T follicular helper cell (primary cell): ENCODE data around the gene MT1HL1.
"Not testable (repeated sequence)": the region's sequence is repeated elsewhere in the genome, so short reads cannot be mapped to it uniquely, and the experiment has no call there.

Experiments used
- DNase-seq: peaks from one replicate; pipeline ENCODE4 v3.0.0-alpha.2; 2020; ENCODE audit warnings: low read depth

The MT1HL1 gene

GRCh38 chr1:237016626-237017025, 12.4 kb upstream of the MT1HL1 start:
- DNase-seq, result no peak

- no peak for DNase-seq
Measured at GRCh38 chr1:237013608-237014007, 9.4 kb upstream of the MT1HL1 start.

- DNase-seq, result no peak
Measured at GRCh38 chr1:237012788-237013383, 8.6 kb upstream of the MT1HL1 start.

- DNase-seq, result no peak
Measured at GRCh38 chr1:237012361-237012760, 8.1 kb upstream of the MT1HL1 start.

GRCh38 chr1:237011432-237011831, 7.2 kb upstream of the MT1HL1 start:
- DNase-seq, result no peak

- no peak for DNase-seq
Measured at GRCh38 chr1:237009611-237010010, 5.4 kb upstream of the MT1HL1 start.

- DNase-seq, result no peak
Measured at GRCh38 chr1:237007147-237007881, 3.1 kb upstream of the MT1HL1 start.

- no peak for DNase-seq
Measured at GRCh38 chr1:237005674-237006073, 1.4 kb upstream of the MT1HL1 start.

GRCh38 chr1:237003516-237003915, 725 bp downstream of the MT1HL1 start:
- no peak for DNase-seq

- DNase-seq, result no peak
Measured at GRCh38 chr1:237000191-237000590, 4.0 kb downstream of the MT1HL1 start.

- no peak for DNase-seq
Measured at GRCh38 chr1:236998546-236998945, 5.7 kb downstream of the MT1HL1 start.

- no peak for DNase-seq
Measured at GRCh38 chr1:236997882-236998281, 6.4 kb downstream of the MT1HL1 start.

- DNase-seq, result no peak
Measured at GRCh38 chr1:236997361-236997760, 6.9 kb downstream of the MT1HL1 start.

- no peak for DNase-seq
Measured at GRCh38 chr1:236994450-236994849, 9.8 kb downstream of the MT1HL1 start.

- no peak for DNase-seq
Measured at GRCh38 chr1:236992449-236992848, 11.8 kb downstream of the MT1HL1 start.

GRCh38 chr1:236990052-236990445, 14.2 kb downstream of the MT1HL1 start:
- no peak for DNase-seq

- no peak for DNase-seq
Measured at GRCh38 chr1:236989290-236990051, 14.8 kb downstream of the MT1HL1 start.

- no peak for DNase-seq
Measured at GRCh38 chr1:236983818-236984217, 20.4 kb downstream of the MT1HL1 start.

- no peak for DNase-seq
Measured at GRCh38 chr1:236982380-236982779, 21.9 kb downstream of the MT1HL1 start.

- DNase-seq, result not testable (repeated sequence)
Measured at GRCh38 chr1:236981431-236981830, 22.8 kb downstream of the MT1HL1 start.

- no peak for DNase-seq
Measured at GRCh38 chr1:236980673-236981072, 23.6 kb downstream of the MT1HL1 start.

- no peak for DNase-seq
Measured at GRCh38 chr1:236979149-236979900, 24.9 kb downstream of the MT1HL1 start.
